GM18502 (cell line): ENCODE measurements around the gene TEP1.
"Not testable (repeated sequence)": the region's sequence is repeated elsewhere in the genome, so short reads cannot be mapped to it uniquely, and the experiment has no call there.

Experiments used
- ATAC-seq: cut with Tn5 transposase; IDR thresholded peaks from one replicate; pipeline ENCODE4 v1.9.1; 2021; ENCODE audit warnings: mild to moderate bottlenecking; ENCODE audit not compliant: unreplicated experiment, poor library complexity

Gene TEP1

GRCh38 chr14:20391505-20391904, 21.8 kb downstream of the TEP1 start:
- ATAC-seq: no peak

GRCh38 chr14:20388159-20388558, 25.1 kb downstream of the TEP1 start:
- ATAC-seq: no peak

- ATAC-seq: no peak
These were observed 25.7 kb downstream of the TEP1 start for GRCh38 chr14:20387576-20387975.

- ATAC-seq: no peak
These were observed 26.9 kb downstream of the TEP1 start for GRCh38 chr14:20386276-20386855.

GRCh38 chr14:20384886-20385285, 28.4 kb downstream of the TEP1 start:
- ATAC-seq: no peak

GRCh38 chr14:20384321-20384720, 29.0 kb downstream of the TEP1 start:
- no peak for ATAC-seq

GRCh38 chr14:20383636-20384035, 29.7 kb downstream of the TEP1 start:
- no peak for ATAC-seq

GRCh38 chr14:20383032-20383431, 30.3 kb downstream of the TEP1 start:
- no peak for ATAC-seq

GRCh38 chr14:20382526-20382925, 30.8 kb downstream of the TEP1 start:
- ATAC-seq: no peak

GRCh38 chr14:20381341-20381740, 32.0 kb downstream of the TEP1 start:
- no peak for ATAC-seq

- no peak for ATAC-seq
These were observed 32.6 kb downstream of the TEP1 start for GRCh38 chr14:20380681-20381080.

GRCh38 chr14:20379743-20380142, 33.6 kb downstream of the TEP1 start:
- no peak for ATAC-seq

GRCh38 chr14:20377171-20377570, 36.1 kb downstream of the TEP1 start:
- ATAC-seq: no peak

- no peak for ATAC-seq
These were observed 37.2 kb downstream of the TEP1 start for GRCh38 chr14:20376071-20376588.

- ATAC-seq: no peak
These were observed 37.8 kb downstream of the TEP1 start for GRCh38 chr14:20375471-20375870.

- no peak for ATAC-seq
These were observed 40.5 kb downstream of the TEP1 start for GRCh38 chr14:20372796-20373195.

GRCh38 chr14:20365928-20366327, 47.4 kb downstream of the TEP1 start:
- no peak for ATAC-seq

- not testable (repeated sequence) for ATAC-seq
These were observed 54.8 kb downstream of the TEP1 start for GRCh38 chr14:20358474-20358873.

- no peak for ATAC-seq
These were observed 56.9 kb downstream of the TEP1 start for GRCh38 chr14:20356422-20356821.

GRCh38 chr14:20350860-20351259, 62.4 kb downstream of the TEP1 start:
- ATAC-seq: no peak

- no peak for ATAC-seq
These were observed 63.0 kb downstream of the TEP1 start for GRCh38 chr14:20350282-20350681.

- no peak for ATAC-seq
These were observed 65.6 kb downstream of the TEP1 start for GRCh38 chr14:20347747-20348146.

- ATAC-seq: no peak
These were observed 66.6 kb downstream of the TEP1 start for GRCh38 chr14:20346713-20347112.
